ENCODE results near the gene AOAH. TPM values are rescaled to one million over a fixed set of nuclear protein-coding genes. Genes with fewer than 3 reads are reported as not detected.

AOAH gene
- total RNA-seq, 1 donor from 2014 or later, result 0.28 TPM

DNA sequence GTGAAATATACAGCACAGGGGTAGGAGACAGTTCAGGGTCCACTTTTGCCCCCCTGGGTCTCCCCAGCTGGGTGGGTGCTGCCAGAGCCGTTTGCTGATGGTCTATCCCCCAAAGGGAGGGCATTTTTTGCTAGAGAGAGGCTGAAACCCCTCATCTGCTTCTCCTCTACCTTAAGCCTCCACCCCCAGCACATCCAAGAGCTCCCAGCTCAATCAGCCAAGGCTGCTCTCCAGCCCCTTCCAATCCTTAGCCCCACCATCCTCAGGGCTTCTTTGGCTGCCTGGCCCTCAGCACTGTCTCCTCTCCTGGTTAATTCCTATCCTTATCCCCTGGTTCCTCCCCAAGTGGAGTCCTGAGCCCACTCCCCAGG, 153.1 kb downstream of the AOAH start:
- H3K4me3 Mint-ChIP-seq (ENCODE audit: unreplicated experiment), result no peak overlapping the region
- TF ChIP-seq, protein P1, sequence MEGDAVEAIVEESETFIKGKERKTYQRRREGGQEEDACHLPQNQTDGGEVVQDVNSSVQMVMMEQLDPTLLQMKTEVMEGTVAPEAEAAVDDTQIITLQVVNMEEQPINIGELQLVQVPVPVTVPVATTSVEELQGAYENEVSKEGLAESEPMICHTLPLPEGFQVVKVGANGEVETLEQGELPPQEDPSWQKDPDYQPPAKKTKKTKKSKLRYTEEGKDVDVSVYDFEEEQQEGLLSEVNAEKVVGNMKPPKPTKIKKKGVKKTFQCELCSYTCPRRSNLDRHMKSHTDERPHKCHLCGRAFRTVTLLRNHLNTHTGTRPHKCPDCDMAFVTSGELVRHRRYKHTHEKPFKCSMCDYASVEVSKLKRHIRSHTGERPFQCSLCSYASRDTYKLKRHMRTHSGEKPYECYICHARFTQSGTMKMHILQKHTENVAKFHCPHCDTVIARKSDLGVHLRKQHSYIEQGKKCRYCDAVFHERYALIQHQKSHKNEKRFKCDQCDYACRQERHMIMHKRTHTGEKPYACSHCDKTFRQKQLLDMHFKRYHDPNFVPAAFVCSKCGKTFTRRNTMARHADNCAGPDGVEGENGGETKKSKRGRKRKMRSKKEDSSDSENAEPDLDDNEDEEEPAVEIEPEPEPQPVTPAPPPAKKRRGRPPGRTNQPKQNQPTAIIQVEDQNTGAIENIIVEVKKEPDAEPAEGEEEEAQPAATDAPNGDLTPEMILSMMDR (IDR thresholded peaks at IDR 0.05; ENCODE audit: unreplicated experiment), result no peak
- no peak for DNase-seq (ENCODE audit: low spot score)
- peaks cover 1% of the 10 kb centered on the region for H3K27me3 Mint-ChIP-seq (ENCODE audit: unreplicated experiment)
- H3K4me1 Mint-ChIP-seq (ENCODE audit: unreplicated experiment), result peaks cover 8% of the 10 kb centered on the region
- no peaks in the 10 kb centered on the region for H3K9me3 Mint-ChIP-seq (ENCODE audit: unreplicated experiment)
- H3K27ac Mint-ChIP-seq (ENCODE audit: unreplicated experiment), result no peak overlapping the region
- H3K36me3 Mint-ChIP-seq (ENCODE audit: low read depth, unreplicated experiment), result no peaks in the 10 kb centered on the region

DNA sequence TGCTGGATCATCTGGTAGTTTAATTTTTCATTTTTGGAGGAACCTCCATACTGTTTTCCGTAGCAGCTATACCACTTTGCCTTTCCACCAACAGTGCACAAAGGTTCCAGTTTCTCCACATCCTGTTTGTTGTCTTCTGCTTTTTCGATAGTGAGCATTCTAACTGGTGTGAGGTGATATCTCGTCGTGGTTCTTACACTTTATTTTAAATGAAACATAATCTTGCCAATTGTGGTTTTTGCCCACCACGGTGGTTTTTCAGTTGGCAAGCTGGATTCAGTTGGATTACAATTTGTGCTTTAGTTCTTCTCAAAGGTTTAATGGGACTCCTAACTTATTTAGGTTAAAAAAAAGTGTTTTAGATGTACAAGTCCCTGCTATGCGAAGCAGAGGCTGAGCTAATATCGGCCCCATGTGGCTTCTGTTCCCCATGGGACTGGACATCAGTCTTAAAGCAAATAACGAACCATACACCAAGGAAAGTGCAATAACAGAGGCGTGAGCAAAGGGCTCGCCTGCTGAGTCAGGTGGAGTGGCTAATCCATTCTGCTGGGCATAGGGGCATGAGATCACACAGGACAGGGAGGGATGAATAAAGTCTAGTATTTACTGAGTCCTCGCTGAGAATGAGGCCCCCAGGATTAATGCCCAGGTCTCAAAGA, 153.6 kb downstream of the AOAH start:
- Mint-ChIP-seq H3K4me3 (ENCODE audit: unreplicated experiment) (no peak overlapping the region), H3K9me3 (ENCODE audit: unreplicated experiment) (no peaks in the 10 kb centered on the region), H3K27me3 (ENCODE audit: unreplicated experiment) (peaks cover 1% of the 10 kb centered on the region), H3K36me3 (ENCODE audit: low read depth, unreplicated experiment) (no peaks in the 10 kb centered on the region), H3K4me1 (ENCODE audit: unreplicated experiment) (peaks cover 8% of the 10 kb centered on the region), H3K27ac (ENCODE audit: unreplicated experiment) (no peak overlapping the region)
- DNase-seq (ENCODE audit: low spot score), result no peak
- TF ChIP-seq, protein P1 (IDR thresholded peaks at IDR 0.05; ENCODE audit: unreplicated experiment), result no peak

DNA sequence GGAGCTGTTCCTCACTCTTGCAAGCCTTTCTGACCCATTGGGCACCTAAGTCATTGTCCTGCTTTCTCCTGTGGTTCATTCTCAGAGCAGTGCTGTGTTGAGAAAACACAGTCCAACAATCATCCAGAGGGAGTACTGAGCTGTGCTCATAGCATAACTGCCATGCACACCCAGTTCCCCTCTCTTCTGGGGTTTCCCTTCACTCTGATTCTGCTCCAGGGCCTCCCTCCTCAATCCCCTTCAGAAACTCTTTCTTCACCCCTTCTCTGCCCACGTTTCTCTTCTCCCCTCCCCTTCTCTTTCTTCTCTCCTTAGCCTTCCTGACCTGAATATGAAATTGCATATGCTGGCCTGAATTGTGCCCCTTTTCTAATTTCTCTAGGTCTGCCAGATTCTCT, 155.8 kb downstream of the AOAH start:
- Mint-ChIP-seq H3K4me1 (ENCODE audit: unreplicated experiment) (peaks cover 5% of the 10 kb centered on the region), H3K4me3 (ENCODE audit: unreplicated experiment) (no peak overlapping the region)
- TF ChIP-seq, protein P1 (IDR thresholded peaks at IDR 0.05; ENCODE audit: unreplicated experiment), result no peak

DNA sequence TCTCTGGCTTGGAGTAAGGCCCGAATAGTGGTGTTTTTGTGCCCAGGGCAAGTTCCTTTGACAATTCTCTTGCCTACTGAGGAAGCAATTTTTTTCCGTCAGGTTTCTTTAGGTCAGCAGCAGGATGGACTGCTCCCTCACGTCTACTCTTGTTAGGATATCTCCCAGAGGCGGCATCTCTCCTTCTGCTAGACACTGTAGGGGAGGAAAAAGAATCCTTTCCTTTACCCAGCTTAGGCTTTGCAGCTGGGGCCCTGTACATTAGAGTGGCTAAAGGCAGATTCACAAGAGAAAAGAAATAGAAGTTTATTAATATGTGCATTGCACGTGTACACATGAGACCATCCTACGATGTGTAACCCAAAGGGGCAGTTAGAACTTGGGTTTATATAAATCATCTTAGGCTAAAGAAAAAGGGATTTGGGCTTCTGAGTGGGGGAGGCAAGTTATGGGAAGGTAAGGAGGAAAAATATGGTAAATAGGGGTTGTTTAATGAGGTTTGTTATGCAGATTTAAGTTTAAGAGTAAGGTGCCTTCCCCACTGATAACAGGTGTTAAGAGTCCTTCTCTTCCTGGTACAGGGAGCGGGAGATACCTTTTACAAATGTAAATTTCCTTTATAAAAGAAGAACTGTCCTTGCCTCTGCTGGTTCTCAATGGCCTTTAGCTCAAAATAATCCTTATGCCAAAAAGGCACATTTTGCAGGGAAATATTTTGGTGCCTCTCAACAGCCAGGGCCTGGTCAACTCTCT, 156.4 kb downstream of the AOAH start:
- H3K4me3 Mint-ChIP-seq (ENCODE audit: unreplicated experiment), result no peak overlapping the region
- H3K27me3 Mint-ChIP-seq (ENCODE audit: unreplicated experiment), result peaks cover 1% of the 10 kb centered on the region
- H3K9me3 Mint-ChIP-seq (ENCODE audit: unreplicated experiment), result no peaks in the 10 kb centered on the region
- no peaks in the 10 kb centered on the region for H3K36me3 Mint-ChIP-seq (ENCODE audit: low read depth, unreplicated experiment)
- H3K27ac Mint-ChIP-seq (ENCODE audit: unreplicated experiment), result no peak overlapping the region
- no peak for DNase-seq (ENCODE audit: low spot score)
- TF ChIP-seq, protein P1 (IDR thresholded peaks at IDR 0.05; ENCODE audit: unreplicated experiment), result no peak
- peaks cover 5% of the 10 kb centered on the region for H3K4me1 Mint-ChIP-seq (ENCODE audit: unreplicated experiment)

More for the DNA sequence above, 155.8 kb downstream of the AOAH start:
- H3K36me3 Mint-ChIP-seq (ENCODE audit: low read depth, unreplicated experiment), result no peaks in the 10 kb centered on the region
- no peak for DNase-seq (ENCODE audit: low spot score)
- H3K27me3 Mint-ChIP-seq (ENCODE audit: unreplicated experiment), result peaks cover 1% of the 10 kb centered on the region
- no peak overlapping the region for H3K27ac Mint-ChIP-seq (ENCODE audit: unreplicated experiment)
- H3K9me3 Mint-ChIP-seq (ENCODE audit: unreplicated experiment), result no peaks in the 10 kb centered on the region

DNA sequence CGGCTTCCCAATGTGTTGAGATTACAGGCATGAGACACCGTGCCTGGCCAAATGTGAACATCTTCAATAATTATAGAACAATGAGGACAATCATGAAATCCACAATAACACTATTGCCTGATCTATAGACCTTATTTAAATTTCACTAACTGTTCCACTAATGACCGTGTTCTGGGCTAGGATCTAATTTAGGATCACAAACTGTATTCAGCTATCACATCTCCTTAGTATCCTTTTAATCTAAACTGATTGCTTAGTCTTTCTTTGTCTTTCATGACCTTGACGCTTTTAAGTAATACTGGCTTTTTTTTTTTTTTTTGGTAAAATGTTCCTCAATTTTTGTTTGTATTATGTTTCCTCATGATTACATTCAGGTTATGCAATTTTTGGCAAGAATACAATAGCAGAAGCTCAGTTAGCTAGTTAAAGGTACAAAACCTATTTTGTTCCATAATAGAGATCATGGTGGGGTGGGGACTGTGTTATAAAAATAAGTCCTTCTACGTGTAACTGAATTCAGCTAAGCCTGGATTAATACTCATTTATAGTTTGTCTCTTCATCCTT, 158.4 kb downstream of the AOAH start:
- H3K9me3 Mint-ChIP-seq (ENCODE audit: unreplicated experiment), result no peaks in the 10 kb centered on the region
- peaks cover 10% of the 10 kb centered on the region for H3K4me1 Mint-ChIP-seq (ENCODE audit: unreplicated experiment)
- H3K27me3 Mint-ChIP-seq (ENCODE audit: unreplicated experiment), result peaks cover 1% of the 10 kb centered on the region
- no peak overlapping the region for H3K27ac Mint-ChIP-seq (ENCODE audit: unreplicated experiment)
- H3K4me3 Mint-ChIP-seq (ENCODE audit: unreplicated experiment), result no peak overlapping the region
- H3K36me3 Mint-ChIP-seq (ENCODE audit: low read depth, unreplicated experiment), result no peaks in the 10 kb centered on the region
- no peak for DNase-seq (ENCODE audit: low spot score)
- TF ChIP-seq, protein P1 (IDR thresholded peaks at IDR 0.05; ENCODE audit: unreplicated experiment), result no peak

Data from endothelial cell (in vitro differentiated cells).